Measurements from ENCODE around the gene TAP2.
A peak's percentile ranks its signal among the peaks of the same experiment; 100 is the strongest.

Gene TAP2

GRCh38 chr6:32865724-32866443 is 27.3 kb upstream of the TAP2 start:
- no peak for DNase-seq (ENCODE audit: insufficient read length, low spot score)
- FAIRE-seq, result no peak
- TF ChIP-seq POLR2A (IDR thresholded peaks at IDR 0.05; ENCODE audit: low read depth, low read length), result no peak

- FAIRE-seq (no peak), DNase-seq (ENCODE audit: insufficient read length, low spot score) (no peak)
- TF ChIP-seq POLR2A (IDR thresholded peaks at IDR 0.05; ENCODE audit: low read depth, low read length), result no peak
Measured at GRCh38 chr6:32862725-32863124, 24.2 kb upstream of the TAP2 start.

DNA sequence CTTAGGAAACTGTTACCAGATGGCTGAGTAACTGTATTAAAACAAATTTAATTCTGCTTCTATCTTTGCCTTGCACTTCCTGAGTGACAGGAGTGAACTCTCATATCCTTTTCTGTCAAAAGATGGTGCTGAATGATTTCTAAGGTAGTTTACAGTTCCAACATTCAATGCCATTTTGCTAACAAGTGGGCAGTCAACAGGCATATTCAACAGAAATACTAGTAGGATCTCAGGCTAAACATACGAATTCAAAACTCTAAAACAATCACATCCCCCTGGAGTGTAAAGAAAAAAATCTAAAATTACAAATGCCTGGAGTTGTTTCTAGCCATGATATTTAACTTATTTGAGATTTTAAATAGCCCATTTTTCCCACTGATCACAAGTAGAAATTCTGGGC is 22.1 kb upstream of the TAP2 start:
- no peak for FAIRE-seq
- TF ChIP-seq POLR2A (IDR thresholded peaks at IDR 0.05; ENCODE audit: low read depth, low read length), result no peak
- DNase-seq (ENCODE audit: insufficient read length, low spot score), result no peak

DNA sequence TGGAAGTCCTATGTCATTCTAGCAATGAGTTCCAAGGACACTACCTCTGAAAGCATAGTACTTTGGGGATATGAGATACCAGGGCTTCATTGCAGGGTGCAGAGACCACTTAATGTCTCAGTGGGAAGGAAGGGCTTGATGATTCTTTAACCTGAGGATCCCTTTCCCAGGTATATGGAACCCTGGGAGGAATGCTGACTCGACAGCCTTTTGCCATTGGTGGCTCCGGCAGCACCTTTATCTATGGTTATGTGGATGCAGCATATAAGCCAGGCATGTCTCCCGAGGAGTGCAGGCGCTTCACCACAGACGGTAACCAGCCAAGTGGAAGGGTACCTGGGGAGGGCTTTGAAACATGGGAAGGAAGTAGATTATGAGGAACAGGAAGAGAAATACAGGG is 19.7 kb upstream of the TAP2 start:
- no peak for TF ChIP-seq POLR2A (IDR thresholded peaks at IDR 0.05; ENCODE audit: low read depth, low read length)
- FAIRE-seq, result no peak
- no peak for DNase-seq (ENCODE audit: insufficient read length, low spot score)

DNA sequence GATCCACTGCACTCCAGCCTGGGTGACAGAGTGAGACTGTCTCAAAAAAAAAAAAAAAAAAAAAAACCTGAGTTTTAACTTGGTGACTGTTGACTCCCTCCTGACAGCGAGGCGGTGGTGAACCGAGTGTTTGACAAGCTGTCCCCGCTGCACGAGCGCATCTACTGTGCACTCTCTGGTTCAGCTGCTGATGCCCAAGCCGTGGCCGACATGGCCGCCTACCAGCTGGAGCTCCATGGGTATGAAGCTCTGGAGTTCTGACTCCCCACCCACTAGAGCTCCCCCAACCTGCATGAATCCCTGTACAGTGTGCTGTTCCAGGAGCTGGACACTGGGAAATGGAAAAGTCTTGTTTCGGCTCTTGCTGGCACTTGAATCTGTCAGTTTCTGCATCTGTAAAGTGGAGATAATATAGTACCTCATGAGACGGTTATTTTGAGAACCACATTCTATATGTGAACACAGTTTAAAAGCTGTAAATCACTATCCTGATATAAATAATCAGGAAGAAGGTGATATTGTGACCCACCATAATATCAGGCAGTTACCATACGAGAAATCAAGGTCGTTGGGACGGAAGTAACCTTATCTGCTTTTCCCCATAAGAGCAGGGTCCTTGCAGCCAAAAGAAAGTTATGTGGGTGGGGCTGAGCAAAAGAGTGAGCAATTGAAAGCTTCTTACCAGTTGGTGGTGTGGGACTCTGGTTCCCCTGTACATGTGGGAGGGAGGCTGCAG is 18.8 kb upstream of the TAP2 start:
- DNase-seq (ENCODE audit: insufficient read length, low spot score) (no peak), FAIRE-seq (no peak)
- TF ChIP-seq POLR2A (IDR thresholded peaks at IDR 0.05; ENCODE audit: low read depth, low read length), result no peak

- DNase-seq (ENCODE audit: insufficient read length, low spot score), result no peak
- TF ChIP-seq POLR2A (IDR thresholded peaks at IDR 0.05; ENCODE audit: low read depth, low read length), result no peak
- no peak for FAIRE-seq
Measured at GRCh38 chr6:32855467-32856174, 17.1 kb upstream of the TAP2 start.

DNA sequence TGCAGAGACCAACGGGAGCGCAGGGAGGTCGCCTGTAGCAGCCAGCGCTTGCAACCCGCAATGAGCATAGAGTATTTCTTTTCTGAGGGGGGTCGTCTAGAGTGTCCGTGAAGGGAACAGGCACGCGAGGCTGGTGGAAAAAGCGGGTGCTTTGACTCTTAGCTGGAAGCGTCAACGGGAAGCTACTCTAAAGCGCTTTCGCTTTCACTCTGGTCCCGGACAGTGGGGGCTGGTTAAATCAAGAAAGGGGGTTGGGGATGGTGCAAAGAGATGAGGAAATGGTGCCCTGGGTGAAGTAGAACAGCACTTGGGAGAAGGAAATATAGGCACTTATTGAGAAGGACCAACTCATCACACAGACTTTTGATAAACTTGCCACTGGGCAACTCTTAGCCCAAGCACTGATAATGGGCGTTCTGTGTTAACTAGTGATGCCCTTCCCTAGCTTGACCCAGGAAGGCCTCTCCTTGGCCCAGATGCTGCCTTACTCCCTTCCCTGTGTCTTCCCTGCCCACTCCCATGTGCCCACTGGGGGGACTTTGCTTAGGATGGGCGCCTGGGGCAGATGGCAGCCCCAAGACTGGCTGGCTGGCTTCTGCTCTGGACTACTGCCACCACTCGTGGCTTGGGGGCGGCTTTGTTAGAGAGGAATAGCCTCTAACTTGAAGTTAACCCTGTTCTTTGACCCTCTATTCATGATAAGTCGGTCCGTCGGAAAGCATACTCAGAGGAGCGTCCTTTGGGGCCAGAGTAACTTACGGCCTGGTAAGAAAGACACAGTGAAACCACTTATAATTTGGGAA is 16.0 kb upstream of the TAP2 start:
- DNase-seq (ENCODE audit: insufficient read length, low spot score) (peak; percentile 24), FAIRE-seq (no peak)
- TF ChIP-seq POLR2A (IDR thresholded peaks at IDR 0.05; ENCODE audit: low read depth, low read length), result no peak

DNA sequence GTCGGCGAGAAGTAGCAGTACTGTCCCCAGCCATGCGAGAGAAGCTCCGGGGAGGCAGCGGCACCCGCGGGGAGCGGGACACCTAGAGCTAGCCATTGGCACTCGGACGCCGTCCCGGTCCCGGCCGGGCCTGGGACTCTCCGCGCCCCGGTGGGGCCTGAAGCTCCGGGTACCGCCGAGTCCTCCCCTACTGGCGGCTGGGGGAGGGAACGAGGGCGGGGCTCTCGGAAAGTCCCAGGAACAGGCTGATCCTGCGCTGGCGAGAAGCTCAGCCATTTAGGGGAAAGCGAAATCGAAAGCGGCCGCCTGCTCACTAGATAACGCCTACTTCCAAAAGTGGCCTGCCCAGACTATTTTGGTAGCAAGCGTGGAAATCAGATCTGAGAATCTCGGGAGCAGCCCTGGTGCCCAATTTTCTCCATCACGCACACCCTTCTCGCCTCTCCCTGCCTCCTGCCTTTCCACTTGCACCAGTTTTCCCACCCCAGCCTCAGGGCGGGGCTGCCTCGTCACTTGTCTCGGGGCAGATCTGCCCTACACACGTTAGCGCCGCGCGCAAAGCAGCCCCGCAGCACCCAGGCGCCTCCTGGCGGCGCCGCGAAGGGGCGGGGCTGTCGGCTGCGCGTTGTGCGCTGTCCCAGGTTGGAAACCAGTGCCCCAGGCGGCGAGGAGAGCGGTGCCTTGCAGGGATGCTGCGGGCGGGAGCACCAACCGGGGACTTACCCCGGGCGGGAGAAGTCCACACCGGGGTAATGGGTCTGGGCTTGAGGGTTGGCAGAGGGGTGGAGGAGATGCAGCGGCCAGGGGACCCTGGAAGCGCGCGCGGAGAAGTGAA is 15.2 kb upstream of the TAP2 start, which contains the start of the genes PSMB9 and TAP1:
Gene PSMB9, plus strand, starts transcription at position 652 of the 835 bp plus-strand sequence. Its CDS starts 38 bp downstream, at position 690.
Gene TAP1, minus strand, starts transcription at position 164 of the 835 bp plus-strand sequence. Its CDS starts 68 bp downstream, at position 96.
- DNase-seq (ENCODE audit: insufficient read length, low spot score) (peak; percentile 87), FAIRE-seq (no peak)
- TF ChIP-seq POLR2A (IDR thresholded peaks at IDR 0.05; ENCODE audit: low read depth, low read length), result peak; percentile 73

- FAIRE-seq (no peak), DNase-seq (ENCODE audit: insufficient read length, low spot score) (peak; percentile 50)
- TF ChIP-seq POLR2A (IDR thresholded peaks at IDR 0.05; ENCODE audit: low read depth, low read length), result no peak
Measured at GRCh38 chr6:32852844-32853540, 14.5 kb upstream of the TAP2 start.

- DNase-seq (ENCODE audit: insufficient read length, low spot score) (no peak), FAIRE-seq (no peak)
- TF ChIP-seq POLR2A (IDR thresholded peaks at IDR 0.05; ENCODE audit: low read depth, low read length), result no peak
Measured at GRCh38 chr6:32852018-32852843, 13.7 kb upstream of the TAP2 start.

GRCh38 chr6:32851025-32851424 is 12.5 kb upstream of the TAP2 start:
- FAIRE-seq (no peak), DNase-seq (ENCODE audit: insufficient read length, low spot score) (no peak)
- TF ChIP-seq POLR2A (IDR thresholded peaks at IDR 0.05; ENCODE audit: low read depth, low read length), result no peak

All from H54 (cell line).